KBM-7 (cell line): ENCODE results near the gene SLC6A6.

Source experiments
- DNase-seq: peaks from one replicate; pipeline ENCODE4 v3.0.0-alpha.2; 2015
- in situ Hi-C: fragments of 300-500 bp; cut with MboI; formaldehyde crosslinking; loops from 2 replicates; pipeline ENCODE4 v1.14.3; 2020; ENCODE audit warnings: low sequenced_read_pairs, low pct_unique_long_range_greater_than_20kb, mixed read lengths

Gene SLC6A6

GRCh38 chr3:14402304-14402811 is at the start of gene SLC6A6:
Gene SLC6A6 (plus strand): TSS chr3:14402606. CDS start chr3:14443635, 41,029 bp downstream.
- in situ Hi-C loops: no loop called here
- peak; percentile 95 for DNase-seq

GRCh38 chr3:14353502-14353901 is 48.9 kb upstream of the SLC6A6 start:
- in situ Hi-C loops: no loop called here
- DNase-seq: peak; percentile 13

- in situ Hi-C loops: no loop called here
- no peak for DNase-seq
Observed at GRCh38 chr3:14357463-14357862, 44.9 kb upstream of the SLC6A6 start.

GRCh38 chr3:14358426-14359211 is 43.8 kb upstream of the SLC6A6 start:
- DNase-seq: no peak
- in situ Hi-C loops: no loop called here

GRCh38 chr3:14359348-14359747 is 43.1 kb upstream of the SLC6A6 start:
- no peak for DNase-seq
- in situ Hi-C loops: no loop called here

GRCh38 chr3:14360123-14360881 is 42.1 kb upstream of the SLC6A6 start:
- in situ Hi-C loops: no loop called here
- no peak for DNase-seq

- in situ Hi-C loops: no loop called here
- no peak for DNase-seq
Observed at GRCh38 chr3:14361068-14361677, 41.2 kb upstream of the SLC6A6 start.

GRCh38 chr3:14362890-14363289 is 39.5 kb upstream of the SLC6A6 start:
- in situ Hi-C loops: no loop called here
- no peak for DNase-seq

GRCh38 chr3:14363379-14363778 is 39.0 kb upstream of the SLC6A6 start:
- in situ Hi-C loops: no loop called here
- no peak for DNase-seq

GRCh38 chr3:14363991-14364390 is 38.4 kb upstream of the SLC6A6 start:
- in situ Hi-C loops: no loop called here
- no peak for DNase-seq

- no peak for DNase-seq
- in situ Hi-C loops: no loop called here
Observed at GRCh38 chr3:14364580-14365292, 37.7 kb upstream of the SLC6A6 start.

GRCh38 chr3:14366248-14366647 is 36.2 kb upstream of the SLC6A6 start:
- no peak for DNase-seq
- in situ Hi-C loops: no loop called here

GRCh38 chr3:14366915-14367823 is 35.2 kb upstream of the SLC6A6 start:
- in situ Hi-C loops: no loop called here
- no peak for DNase-seq

- in situ Hi-C loops: no loop called here
- no peak for DNase-seq
Observed at GRCh38 chr3:14368146-14368545, 34.3 kb upstream of the SLC6A6 start.

GRCh38 chr3:14368885-14369284 is 33.5 kb upstream of the SLC6A6 start:
- DNase-seq: no peak
- in situ Hi-C loops: no loop called here

GRCh38 chr3:14369675-14370669 is 32.4 kb upstream of the SLC6A6 start:
- no peak for DNase-seq
- in situ Hi-C loops: no loop called here
